Measurements from ENCODE around the gene LRRK2. TPM values are rescaled to one million over a fixed set of nuclear protein-coding genes. Genes with fewer than 3 reads are reported as not detected.
A peak's percentile ranks its signal among the peaks of the same experiment; 100 is the strongest.

LRRK2 gene
- total and polyA plus RNA-seq, 12 donors: 0.99 to 9.1 (median 6.2) TPM

- Histone ChIP-seq H3K27ac (no peak overlapping the region), H3K4me3 (no peak overlapping the region), H3K27me3 (no peaks in the 10 kb centered on the region), H3K36me3 (peaks cover 0 to 83% (median 8%) of the 10 kb centered on the region in 9 donors), H3K9me3 (no peaks in the 10 kb centered on the region), H3K4me1 (peaks cover 0 to 18% (median 6%) of the 10 kb centered on the region in 9 donors)
- DNase-seq (no peak), ATAC-seq (no peak)
- WGBS, 2 donors: 45 to 48% methylated on average over 1 of the region's 1 CpG
- TF ChIP-seq CTCF (IDR thresholded peaks at IDR 0.05): no peak
- intact Hi-C loops (cut with DNase I): no loop called here
Observed at GRCh38 chr12:40338071-40338470, 113.3 kb downstream of the LRRK2 start.

GRCh38 chr12:40338621-40339020 lies 113.8 kb downstream of the LRRK2 start:
- Histone ChIP-seq H3K36me3 (peaks cover 0 to 82% (median 8%) of the 10 kb centered on the region in 9 donors), H3K27ac (no peak overlapping the region), H3K27me3 (no peaks in the 10 kb centered on the region), H3K9me3 (no peaks in the 10 kb centered on the region), H3K4me3 (no peak overlapping the region), H3K4me1 (peaks cover 0 to 18% (median 6%) of the 10 kb centered on the region in 9 donors)
- intact Hi-C loops (cut with DNase I): no loop called here
- ATAC-seq (no peak), DNase-seq (no peak)
- TF ChIP-seq CTCF (IDR thresholded peaks at IDR 0.05): no peak

GRCh38 chr12:40342010-40342409 lies 117.2 kb downstream of the LRRK2 start:
- DNase-seq: no peak
- ATAC-seq: peak in 1 of 8 donors; percentile 53
- H3K27ac ChIP-seq: no peak overlapping the region

GRCh38 chr12:40343124-40343523 lies 118.3 kb downstream of the LRRK2 start:
- Histone ChIP-seq H3K27ac (no peak overlapping the region), H3K9me3 (no peaks in the 10 kb centered on the region), H3K4me3 (no peak overlapping the region), H3K27me3 (no peaks in the 10 kb centered on the region), H3K36me3 (peaks cover 0 to 74% (median 3%) of the 10 kb centered on the region in 9 donors), H3K4me1 (peaks cover 0 to 14% (median 3%) of the 10 kb centered on the region in 9 donors)
- WGBS, 2 donors: 43 to 46% methylated on average over 4 of the region's 4 CpGs
- TF ChIP-seq CTCF (IDR thresholded peaks at IDR 0.05): no peak
- no peak for DNase-seq
- no peak for ATAC-seq
- intact Hi-C loops (cut with DNase I): loop anchor here in 1 of 10 donors (10.0 kb wide), 1 partner anchor 572 kb away; no protein-coding TSS in a partner anchor

More at GRCh38 chr12:40342010-40342409, 117.2 kb downstream of the LRRK2 start:
- no peak for TF ChIP-seq CTCF (IDR thresholded peaks at IDR 0.05)
- 83 to 93% methylated on average over 2 of the region's 2 CpGs for WGBS, 2 donors
- no peak overlapping the region for H3K4me3 ChIP-seq
- H3K36me3 ChIP-seq: peaks cover 0 to 74% (median 0%) of the 10 kb centered on the region in 9 donors
- H3K4me1 ChIP-seq: peaks cover 0 to 18% (median 4%) of the 10 kb centered on the region in 9 donors
- H3K27me3 ChIP-seq: no peaks in the 10 kb centered on the region
- no peaks in the 10 kb centered on the region for H3K9me3 ChIP-seq
- intact Hi-C loops (cut with DNase I): loop anchor here in 1 of 10 donors (10.0 kb wide), 1 partner anchor 573 kb away; no protein-coding TSS in a partner anchor
